Measurements from ENCODE around the gene CELSR1. TPM values are rescaled to one million over a fixed set of nuclear protein-coding genes. Genes with fewer than 3 reads are reported as not detected.

The CELSR1 gene
- total RNA-seq, 3 donors from 2014 or later (not counting 1 experiment from before 2014, with no cell fraction given) = 0.89 to 3.9 (median 1.9) TPM

GRCh38 chr22:46491946-46492345 lies 45.5 kb downstream of the CELSR1 start:
- DNase-seq (no peak), ATAC-seq (no peak)
- intact Hi-C loops (cut with micrococcal nuclease) = no loop called here
- H3K27me3 Mint-ChIP-seq (ENCODE audit: low read depth in 2 of 2) = no peaks in the 10 kb centered on the region
- WGBS (ENCODE audit: insufficient coverage) = 86% methylated on average over 11 of the region's 11 CpGs
- Histone ChIP-seq H3K4me1 (ENCODE audit: control insufficient read depth, insufficient read depth, low read length) (peaks cover 16% of the 10 kb centered on the region), H3K9me3 (ENCODE audit: control insufficient read depth, insufficient read depth, low read length) (no peaks in the 10 kb centered on the region), H3K36me3 (ENCODE audit: control insufficient read depth, insufficient read depth, low read length) (no peaks in the 10 kb centered on the region), H3K27me3 (ENCODE audit: control insufficient read depth, insufficient read depth, low read length) (no peaks in the 10 kb centered on the region), H3K27ac (ENCODE audit: low read length) (no peak overlapping the region), H3K4me3 (ENCODE audit: low read length) (no peak overlapping the region)
- no peaks in the 10 kb centered on the region for H3K9me3 Mint-ChIP-seq
- no peaks in the 10 kb centered on the region for H3K4me1 Mint-ChIP-seq
- TF ChIP-seq CTCF (IDR thresholded peaks at IDR 0.05) = no peak
- no peak overlapping the region for H3K4me3 Mint-ChIP-seq
- H3K36me3 Mint-ChIP-seq = no peaks in the 10 kb centered on the region
- H3K27ac Mint-ChIP-seq = no peak overlapping the region

GRCh38 chr22:46490538-46490937 lies 46.9 kb downstream of the CELSR1 start:
- Mint-ChIP-seq H3K27me3 (ENCODE audit: low read depth in 2 of 2) (no peaks in the 10 kb centered on the region), H3K27ac (no peak overlapping the region), H3K9me3 (no peaks in the 10 kb centered on the region), H3K4me1 (no peaks in the 10 kb centered on the region), H3K4me3 (no peak overlapping the region), H3K36me3 (no peaks in the 10 kb centered on the region)
- DNase-seq (no peak), ATAC-seq (no peak)
- Histone ChIP-seq H3K36me3 (ENCODE audit: control insufficient read depth, insufficient read depth, low read length) (no peaks in the 10 kb centered on the region), H3K4me3 (ENCODE audit: low read length) (no peak overlapping the region), H3K4me1 (ENCODE audit: control insufficient read depth, insufficient read depth, low read length) (peaks cover 16% of the 10 kb centered on the region), H3K9me3 (ENCODE audit: control insufficient read depth, insufficient read depth, low read length) (no peaks in the 10 kb centered on the region), H3K27me3 (ENCODE audit: control insufficient read depth, insufficient read depth, low read length) (no peaks in the 10 kb centered on the region), H3K27ac (ENCODE audit: low read length) (no peak overlapping the region)
- no peak for TF ChIP-seq CTCF (IDR thresholded peaks at IDR 0.05)
- 69% methylated on average over 11 of the region's 11 CpGs for WGBS (ENCODE audit: insufficient coverage)
- intact Hi-C loops (cut with micrococcal nuclease) = no loop called here

GRCh38 chr22:46486996-46487717 lies 50.3 kb downstream of the CELSR1 start:
- Histone ChIP-seq H3K9me3 (ENCODE audit: control insufficient read depth, insufficient read depth, low read length) (no peaks in the 10 kb centered on the region), H3K36me3 (ENCODE audit: control insufficient read depth, insufficient read depth, low read length) (no peaks in the 10 kb centered on the region), H3K4me3 (ENCODE audit: low read length) (no peak overlapping the region), H3K27ac (ENCODE audit: low read length) (no peak overlapping the region), H3K4me1 (ENCODE audit: control insufficient read depth, insufficient read depth, low read length) (peaks cover 35% of the 10 kb centered on the region), H3K27me3 (ENCODE audit: control insufficient read depth, insufficient read depth, low read length) (no peaks in the 10 kb centered on the region)
- intact Hi-C loops (cut with micrococcal nuclease) = no loop called here
- no peak for TF ChIP-seq CTCF (IDR thresholded peaks at IDR 0.05)
- Mint-ChIP-seq H3K9me3 (no peaks in the 10 kb centered on the region), H3K27ac (no peak overlapping the region), H3K27me3 (ENCODE audit: low read depth in 2 of 2) (peaks cover 0 to 3% of the 10 kb centered on the region in 2 donors), H3K4me3 (no peak overlapping the region), H3K4me1 (peaks cover 3 to 14% of the 10 kb centered on the region in 2 donors), H3K36me3 (no peaks in the 10 kb centered on the region)
- DNase-seq (no peak), ATAC-seq (no peak)
- 76% methylated on average over 5 of the region's 12 CpGs for WGBS (ENCODE audit: insufficient coverage)

Measured in natural killer cell (primary cell).